ENCODE data around the gene NEK4.

Gene NEK4

GRCh38 chr3:52697632-52697965, 73.1 kb downstream of the NEK4 start:
- H3K9me3 ChIP-seq (ENCODE audit: control insufficient read depth, insufficient read depth, low read length), result no peaks in the 10 kb centered on the region
- H3K36me3 ChIP-seq (ENCODE audit: control insufficient read depth, insufficient read depth, low read length), result peaks cover 33% of the 10 kb centered on the region
- H3K4me3 ChIP-seq (ENCODE audit: low read length), result no peak overlapping the region
- WGBS (ENCODE audit: insufficient coverage, insufficient read length), result no CpG with 5 or more reads among the region's 4 CpGs
- H3K27me3 ChIP-seq (ENCODE audit: control insufficient read depth, insufficient read depth, low read length), result no peaks in the 10 kb centered on the region
- no peaks in the 10 kb centered on the region for H3K4me1 ChIP-seq (ENCODE audit: control insufficient read depth, insufficient read depth, low read length)
- no peak overlapping the region for H3K27ac ChIP-seq (ENCODE audit: low read length)
- DNase-seq (ENCODE audit: low read depth, low spot score), result no peak

- no CpG with 5 or more reads among the region's 2 CpGs for WGBS (ENCODE audit: insufficient coverage, insufficient read length)
- DNase-seq (ENCODE audit: low read depth, low spot score), result no peak
- H3K4me1 ChIP-seq (ENCODE audit: control insufficient read depth, insufficient read depth, low read length), result no peaks in the 10 kb centered on the region
- H3K27me3 ChIP-seq (ENCODE audit: control insufficient read depth, insufficient read depth, low read length), result no peaks in the 10 kb centered on the region
- peaks cover 34% of the 10 kb centered on the region for H3K36me3 ChIP-seq (ENCODE audit: control insufficient read depth, insufficient read depth, low read length)
- H3K27ac ChIP-seq (ENCODE audit: low read length), result no peak overlapping the region
- H3K4me3 ChIP-seq (ENCODE audit: low read length), result no peak overlapping the region
- H3K9me3 ChIP-seq (ENCODE audit: control insufficient read depth, insufficient read depth, low read length), result no peaks in the 10 kb centered on the region
Observed at GRCh38 chr3:52696830-52697631, 73.7 kb downstream of the NEK4 start.

- DNase-seq (ENCODE audit: low read depth, low spot score), result no peak
- no CpG with 5 or more reads among the region's 4 CpGs for WGBS (ENCODE audit: insufficient coverage, insufficient read length)
- Histone ChIP-seq H3K36me3 (ENCODE audit: control insufficient read depth, insufficient read depth, low read length) (peaks cover 38% of the 10 kb centered on the region), H3K27ac (ENCODE audit: low read length) (no peak overlapping the region), H3K4me1 (ENCODE audit: control insufficient read depth, insufficient read depth, low read length) (no peaks in the 10 kb centered on the region), H3K9me3 (ENCODE audit: control insufficient read depth, insufficient read depth, low read length) (no peaks in the 10 kb centered on the region), H3K27me3 (ENCODE audit: control insufficient read depth, insufficient read depth, low read length) (no peaks in the 10 kb centered on the region), H3K4me3 (ENCODE audit: low read length) (no peak overlapping the region)
Observed at GRCh38 chr3:52695798-52696671, 74.7 kb downstream of the NEK4 start.

- peaks cover 47% of the 10 kb centered on the region for H3K36me3 ChIP-seq (ENCODE audit: control insufficient read depth, insufficient read depth, low read length)
- no peaks in the 10 kb centered on the region for H3K27me3 ChIP-seq (ENCODE audit: control insufficient read depth, insufficient read depth, low read length)
- no peaks in the 10 kb centered on the region for H3K4me1 ChIP-seq (ENCODE audit: control insufficient read depth, insufficient read depth, low read length)
- WGBS (ENCODE audit: insufficient coverage, insufficient read length), result no CpG with 5 or more reads among the region's 7 CpGs
- DNase-seq (ENCODE audit: low read depth, low spot score), result no peak
- H3K9me3 ChIP-seq (ENCODE audit: control insufficient read depth, insufficient read depth, low read length), result no peaks in the 10 kb centered on the region
- H3K4me3 ChIP-seq (ENCODE audit: low read length), result no peak overlapping the region
- no peak overlapping the region for H3K27ac ChIP-seq (ENCODE audit: low read length)
Observed at GRCh38 chr3:52694528-52695189, 76.1 kb downstream of the NEK4 start.

GRCh38 chr3:52693071-52693470, 77.7 kb downstream of the NEK4 start:
- Histone ChIP-seq H3K36me3 (ENCODE audit: control insufficient read depth, insufficient read depth, low read length) (peaks cover 63% of the 10 kb centered on the region), H3K27ac (ENCODE audit: low read length) (no peak overlapping the region), H3K4me1 (ENCODE audit: control insufficient read depth, insufficient read depth, low read length) (no peaks in the 10 kb centered on the region), H3K27me3 (ENCODE audit: control insufficient read depth, insufficient read depth, low read length) (no peaks in the 10 kb centered on the region), H3K4me3 (ENCODE audit: low read length) (no peak overlapping the region), H3K9me3 (ENCODE audit: control insufficient read depth, insufficient read depth, low read length) (no peaks in the 10 kb centered on the region)
- no peak for DNase-seq (ENCODE audit: low read depth, low spot score)

- H3K4me1 ChIP-seq (ENCODE audit: control insufficient read depth, insufficient read depth, low read length), result no peaks in the 10 kb centered on the region
- H3K9me3 ChIP-seq (ENCODE audit: control insufficient read depth, insufficient read depth, low read length), result no peaks in the 10 kb centered on the region
- H3K36me3 ChIP-seq (ENCODE audit: control insufficient read depth, insufficient read depth, low read length), result peaks cover 62% of the 10 kb centered on the region
- H3K27me3 ChIP-seq (ENCODE audit: control insufficient read depth, insufficient read depth, low read length), result no peaks in the 10 kb centered on the region
- no CpG with 5 or more reads among the region's 2 CpGs for WGBS (ENCODE audit: insufficient coverage, insufficient read length)
- no peak for DNase-seq (ENCODE audit: low read depth, low spot score)
- H3K4me3 ChIP-seq (ENCODE audit: low read length), result no peak overlapping the region
- H3K27ac ChIP-seq (ENCODE audit: low read length), result no peak overlapping the region
Observed at GRCh38 chr3:52690560-52690959, 80.2 kb downstream of the NEK4 start.

GRCh38 chr3:52689151-52689550, 81.6 kb downstream of the NEK4 start:
- H3K4me3 ChIP-seq (ENCODE audit: low read length), result no peak overlapping the region
- no peaks in the 10 kb centered on the region for H3K4me1 ChIP-seq (ENCODE audit: control insufficient read depth, insufficient read depth, low read length)
- WGBS (ENCODE audit: insufficient coverage, insufficient read length), result no CpG with 5 or more reads among the region's 3 CpGs
- DNase-seq (ENCODE audit: low read depth, low spot score), result no peak
- H3K27me3 ChIP-seq (ENCODE audit: control insufficient read depth, insufficient read depth, low read length), result no peaks in the 10 kb centered on the region
- H3K36me3 ChIP-seq (ENCODE audit: control insufficient read depth, insufficient read depth, low read length), result peaks cover 51% of the 10 kb centered on the region
- H3K27ac ChIP-seq (ENCODE audit: low read length), result no peak overlapping the region
- H3K9me3 ChIP-seq (ENCODE audit: control insufficient read depth, insufficient read depth, low read length), result no peaks in the 10 kb centered on the region

- Histone ChIP-seq H3K27ac (ENCODE audit: low read length) (no peak overlapping the region), H3K4me3 (ENCODE audit: low read length) (no peak overlapping the region), H3K9me3 (ENCODE audit: control insufficient read depth, insufficient read depth, low read length) (no peaks in the 10 kb centered on the region), H3K36me3 (ENCODE audit: control insufficient read depth, insufficient read depth, low read length) (peaks cover 46% of the 10 kb centered on the region), H3K4me1 (ENCODE audit: control insufficient read depth, insufficient read depth, low read length) (no peaks in the 10 kb centered on the region), H3K27me3 (ENCODE audit: control insufficient read depth, insufficient read depth, low read length) (no peaks in the 10 kb centered on the region)
- no peak for DNase-seq (ENCODE audit: low read depth, low spot score)
- no CpG with 5 or more reads among the region's 6 CpGs for WGBS (ENCODE audit: insufficient coverage, insufficient read length)
Observed at GRCh38 chr3:52688266-52688665, 82.5 kb downstream of the NEK4 start.

GRCh38 chr3:52685709-52686691, 84.7 kb downstream of the NEK4 start, which contains the start of the genes GNL3 and PBRM1:
TSS of gene GNL3 (plus strand) at chr3:52686032. CDS start at chr3:52686093, 61 bp downstream.
TSS of gene PBRM1 (minus strand) at chr3:52685913.
- no CpG with 5 or more reads among the region's 82 CpGs for WGBS (ENCODE audit: insufficient coverage, insufficient read length)
- Histone ChIP-seq H3K4me3 (ENCODE audit: low read length) (peak within 1 kb of the TSS; percentile 95), H3K36me3 (ENCODE audit: control insufficient read depth, insufficient read depth, low read length) (peaks cover 35% of the 10 kb centered on the region; the same call in 1 of the 2 replicates), H3K9me3 (ENCODE audit: control insufficient read depth, insufficient read depth, low read length) (no peaks in the 10 kb centered on the region), H3K27me3 (ENCODE audit: control insufficient read depth, insufficient read depth, low read length) (no peaks in the 10 kb centered on the region), H3K27ac (ENCODE audit: low read length) (no peak within 1 kb of the TSS), H3K4me1 (ENCODE audit: control insufficient read depth, insufficient read depth, low read length) (no peaks in the 10 kb centered on the region)
- peak; percentile 82 for DNase-seq (ENCODE audit: low read depth, low spot score)

Data from iPS DF 6.9 (cell line).